HS-5 (cell line): ENCODE results near the gene CUEDC1.
A peak's percentile ranks its signal among the peaks of the same experiment; 100 is the strongest.

ENCODE experiments used
- DNase-seq: peaks from one replicate; pipeline ENCODE4 v3.0.0-alpha.2; 2012; ENCODE audit warnings: low read depth

Gene CUEDC1

GRCh38 chr17:57915544-57915943 is 39.7 kb downstream of the CUEDC1 start:
- DNase-seq = no peak

- no peak for DNase-seq
These were observed 40.7 kb downstream of the CUEDC1 start for GRCh38 chr17:57914273-57915142.

DNA sequence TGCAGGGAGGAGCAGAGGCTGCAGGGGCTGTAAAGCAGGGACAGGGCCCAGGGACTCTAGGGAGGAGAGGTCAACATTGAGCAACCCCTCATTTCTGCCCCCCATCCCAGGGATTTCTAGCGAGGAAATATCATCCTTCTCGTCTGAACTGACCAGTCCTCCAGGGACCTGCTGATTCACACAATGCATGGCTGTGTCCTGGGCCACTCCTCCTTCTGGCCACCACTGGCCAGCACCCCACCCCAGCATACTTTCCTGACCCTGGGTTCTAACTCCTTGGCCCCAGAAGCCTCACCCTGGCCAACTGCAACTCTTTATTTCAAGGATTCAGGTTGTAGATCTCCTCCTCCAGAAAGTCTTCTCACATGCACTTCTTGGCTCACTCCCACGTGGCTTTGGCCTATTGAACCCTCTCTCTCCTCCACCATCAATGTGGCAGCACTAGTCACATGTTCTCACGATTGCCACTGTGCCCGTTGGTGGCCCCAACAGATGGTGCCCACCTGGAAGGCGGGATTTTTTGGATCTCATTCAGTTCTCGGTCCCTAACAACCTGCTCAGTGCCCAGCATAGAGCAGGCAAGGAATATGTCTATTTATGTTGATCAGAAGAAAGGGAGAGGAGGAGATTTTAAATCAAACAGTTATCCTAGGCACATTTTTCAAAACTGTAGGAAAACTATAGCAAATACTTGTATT is 41.5 kb downstream of the CUEDC1 start:
- DNase-seq = no peak

GRCh38 chr17:57911834-57912673 is 43.2 kb downstream of the CUEDC1 start:
- no peak for DNase-seq

GRCh38 chr17:57910462-57911420 is 44.5 kb downstream of the CUEDC1 start:
- no peak for DNase-seq

DNA sequence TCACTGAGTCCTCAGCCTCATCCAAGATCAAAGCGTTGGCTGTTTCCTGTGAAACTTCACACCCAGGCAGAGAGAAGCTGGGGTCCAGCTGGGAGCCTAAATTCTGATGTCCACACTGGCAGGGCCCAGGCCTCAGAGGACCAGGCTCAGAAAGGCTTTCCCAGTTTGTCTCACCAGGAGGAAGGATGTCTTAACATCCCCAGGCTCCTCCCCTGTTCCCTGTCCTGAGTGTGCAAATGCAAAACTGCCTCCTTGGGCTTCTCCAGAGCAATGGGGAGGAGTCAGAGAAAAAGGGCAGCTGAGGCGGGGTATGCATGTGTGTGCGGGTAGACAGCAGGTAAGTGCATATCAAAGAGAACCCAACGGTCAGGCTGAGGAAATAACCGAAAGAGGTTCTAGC is 45.7 kb downstream of the CUEDC1 start:
- no peak for DNase-seq

GRCh38 chr17:57908278-57908677 is 46.9 kb downstream of the CUEDC1 start:
- no peak for DNase-seq

DNA sequence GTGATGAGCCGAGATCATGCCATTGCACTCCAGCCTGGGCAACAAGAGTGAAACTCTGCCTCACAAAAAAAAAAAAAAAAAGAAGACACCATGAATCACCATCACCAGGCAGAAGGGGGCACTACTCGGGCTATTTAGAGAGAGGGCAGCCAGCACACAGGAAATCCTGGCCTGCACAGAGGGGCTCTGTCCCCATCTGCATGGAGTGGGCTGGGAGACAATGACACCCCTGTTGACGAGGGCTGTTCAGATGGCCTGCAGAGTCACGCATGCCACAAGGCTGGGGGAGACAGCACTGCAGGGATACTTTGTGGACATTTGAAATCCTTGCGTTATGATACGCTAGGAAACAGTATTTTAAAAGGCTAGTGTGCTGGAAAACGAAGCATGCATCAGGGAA is 48.3 kb downstream of the CUEDC1 start:
- DNase-seq = no peak

DNA sequence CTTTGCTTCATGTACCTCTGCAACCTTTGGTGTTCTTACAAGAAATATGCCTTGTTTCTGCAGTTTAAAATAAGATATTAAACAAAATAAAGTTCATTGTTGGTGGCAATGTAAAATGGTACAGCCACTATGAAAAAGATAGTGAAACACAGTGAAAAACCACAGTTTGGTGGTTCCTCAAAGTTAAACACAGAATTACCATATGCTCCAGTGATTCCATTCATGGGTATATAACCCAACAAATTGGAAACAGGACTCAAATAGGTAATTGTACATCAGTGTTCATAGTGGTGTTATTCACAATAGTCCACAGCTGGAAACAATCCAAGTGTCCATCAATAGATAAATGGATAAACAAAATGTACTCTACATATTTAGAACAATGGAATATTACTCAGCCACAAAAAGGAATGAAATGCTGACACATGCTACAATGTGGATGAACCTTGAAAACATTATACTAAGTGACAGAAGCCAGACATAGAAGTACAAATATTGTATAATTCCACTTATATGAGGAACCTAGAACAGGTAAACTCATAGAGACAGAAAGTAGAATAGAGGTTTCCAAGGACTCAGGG is 49.2 kb downstream of the CUEDC1 start:
- DNase-seq = no peak

- no peak for DNase-seq
These were observed 51.3 kb downstream of the CUEDC1 start for GRCh38 chr17:57903961-57904360.

GRCh38 chr17:57902800-57903759 is 52.1 kb downstream of the CUEDC1 start:
- peak; percentile 76 for DNase-seq

DNA sequence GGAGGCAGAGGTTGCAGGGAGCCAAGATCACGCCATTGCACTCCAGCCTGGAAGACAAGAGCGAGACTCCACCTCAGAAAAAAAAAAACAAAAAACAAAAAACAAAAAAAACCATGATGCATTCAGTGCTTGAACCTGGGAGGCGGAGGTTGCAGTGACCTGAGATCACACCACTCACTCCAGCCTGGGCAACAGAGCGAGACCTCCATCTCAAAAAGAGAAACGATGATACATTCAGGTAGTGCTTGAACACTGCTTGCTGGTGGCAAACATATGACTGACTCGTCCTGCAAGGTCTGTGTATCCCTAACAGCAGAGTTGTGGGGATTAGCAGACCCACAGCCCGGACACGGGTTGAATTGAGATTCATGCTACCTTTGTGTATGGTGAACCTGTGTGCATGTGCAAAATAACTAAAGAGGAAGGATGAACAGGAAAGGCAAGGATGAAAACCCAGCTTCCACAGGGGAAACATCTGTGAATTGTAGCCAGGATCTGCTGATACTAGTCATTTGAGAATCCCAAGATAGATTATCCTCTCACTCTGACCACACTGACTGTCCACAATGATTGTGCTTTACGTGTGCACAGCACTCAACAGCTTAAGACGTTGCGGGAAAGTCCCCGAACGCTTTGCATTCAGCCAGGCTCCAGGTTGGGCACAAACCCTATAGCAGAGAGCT is 53.0 kb downstream of the CUEDC1 start:
- DNase-seq = no peak

- no peak for DNase-seq
These were observed 54.0 kb downstream of the CUEDC1 start for GRCh38 chr17:57900991-57901743.

GRCh38 chr17:57899822-57900221 is 55.4 kb downstream of the CUEDC1 start:
- DNase-seq = no peak

- no peak for DNase-seq
These were observed 55.8 kb downstream of the CUEDC1 start for GRCh38 chr17:57899391-57899790.

DNA sequence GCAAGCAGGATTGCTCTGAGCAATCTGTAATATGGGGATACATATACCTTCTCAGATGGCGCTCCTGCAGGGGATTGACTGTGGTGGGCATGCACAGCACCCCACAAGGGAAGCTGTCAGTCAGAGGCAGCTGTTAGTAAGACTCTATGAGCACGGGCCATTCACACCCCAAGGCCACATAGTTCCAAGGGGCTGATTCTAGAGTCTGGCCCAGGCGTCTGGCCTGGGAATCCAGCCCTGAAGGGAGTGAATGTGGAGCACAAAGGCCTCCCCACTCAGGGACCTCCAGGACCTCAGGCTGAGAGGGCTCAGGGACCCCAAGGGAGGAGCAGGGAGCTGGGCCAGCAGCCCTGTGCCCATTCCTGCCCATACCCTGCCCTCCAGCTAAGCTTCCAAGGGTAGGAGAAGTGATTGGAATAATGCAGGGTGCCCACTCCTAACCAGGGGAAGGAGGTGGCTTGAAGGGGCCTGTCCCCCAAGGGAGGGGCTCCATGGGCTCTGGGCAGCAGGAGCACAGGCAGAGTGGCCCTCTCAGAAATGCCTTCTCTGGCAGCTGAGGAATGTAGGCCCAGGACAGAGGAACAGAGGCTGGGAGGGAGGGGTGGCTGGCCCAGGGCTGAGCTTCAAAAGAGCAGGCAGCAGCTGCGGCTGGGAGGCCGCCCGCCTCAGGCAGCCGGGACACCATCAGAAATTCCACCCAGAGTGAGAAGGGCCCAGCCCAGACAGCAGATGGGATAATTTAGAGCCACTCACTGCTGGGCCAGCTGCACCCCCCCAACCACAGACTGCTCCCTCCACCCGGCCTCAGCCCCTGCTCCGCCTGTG is 56.5 kb downstream of the CUEDC1 start:
- no peak for DNase-seq

DNA sequence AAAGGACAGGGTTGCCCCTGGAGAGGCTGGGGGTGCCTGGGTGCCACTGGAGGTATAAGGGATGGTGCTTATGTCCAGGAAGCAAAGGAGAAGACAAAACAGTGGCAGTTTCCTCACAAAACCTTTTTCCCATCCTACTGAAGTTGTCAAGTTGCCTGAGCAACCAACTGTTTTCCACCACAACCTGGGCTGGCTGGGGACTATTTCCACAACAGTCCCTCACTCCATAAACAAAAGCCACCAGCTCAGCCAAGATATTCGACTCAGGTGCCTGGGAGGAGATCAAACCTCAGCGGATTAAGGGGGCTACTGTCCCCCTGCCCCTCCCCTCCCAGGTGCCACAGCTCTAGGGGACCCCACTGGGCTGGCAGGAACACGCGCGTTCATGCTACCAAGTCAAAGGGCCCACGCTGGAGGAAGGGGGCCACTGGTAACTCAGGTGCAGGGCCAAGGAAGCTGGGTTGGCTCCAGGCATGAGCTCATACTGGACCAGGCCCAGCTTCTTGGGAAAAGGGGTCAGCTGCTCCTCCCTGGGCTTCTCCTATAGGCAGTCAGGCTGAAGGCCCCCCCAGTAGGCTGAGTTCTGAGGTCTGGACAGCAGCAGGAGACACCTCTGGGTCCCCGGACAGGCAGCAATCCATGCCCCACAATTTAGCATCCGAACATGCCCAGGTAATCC is 59.7 kb downstream of the CUEDC1 start:
- no peak for DNase-seq
